GM20431 (cell line): ENCODE data around the gene LMNTD1.

Experiments used
- in situ Hi-C: fragments of 300-500 bp; cut with MseI, MboI; formaldehyde crosslinking; loops from one replicate; pipeline ENCODE4 v1.15.0; 2020; ENCODE audit warnings: low sequenced_read_pairs; ENCODE audit not compliant: unreplicated experiment

The LMNTD1 gene

DNA sequence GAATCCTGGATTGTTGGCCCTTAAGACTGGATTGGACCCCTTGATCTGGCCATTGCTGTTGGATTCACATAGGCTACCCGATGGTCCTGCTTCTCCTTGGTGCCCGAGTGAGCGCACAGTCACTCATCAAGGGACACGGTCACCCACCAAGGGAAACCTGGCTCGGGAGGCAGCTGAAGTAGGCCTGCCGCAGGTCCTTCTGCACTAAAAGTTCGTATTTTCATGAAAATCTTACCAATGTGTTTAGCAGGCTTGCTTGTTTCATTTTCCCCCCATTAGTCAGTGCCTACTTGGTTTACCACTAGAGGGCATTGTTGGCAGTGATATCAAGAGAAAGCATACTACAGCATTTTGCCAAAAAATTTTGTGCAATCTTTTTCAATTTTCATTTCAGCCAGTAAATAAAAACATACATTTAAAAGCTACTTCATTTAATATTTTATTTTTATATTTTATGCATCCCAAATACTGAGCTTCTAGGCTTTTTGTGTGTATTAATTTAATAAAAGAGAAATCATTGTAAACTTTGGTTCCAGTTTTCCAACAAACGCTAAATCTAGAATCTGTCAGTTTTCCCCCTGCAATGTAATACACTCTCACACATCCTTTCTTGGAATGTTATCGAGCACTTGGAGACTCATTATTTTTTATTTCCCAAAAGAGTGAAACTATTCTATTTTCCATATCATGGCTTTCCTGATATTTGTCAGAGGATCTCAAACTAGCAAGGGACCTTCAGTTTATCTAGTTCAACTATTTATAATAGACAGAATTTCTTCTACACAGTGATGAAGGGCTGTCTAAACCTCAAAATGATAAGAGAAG lies 116.7 kb downstream of the LMNTD1 start:
- in situ Hi-C loops = loop anchor here (10.0 to 25.0 kb wide), 2 partner anchors 118 to 576 kb away; partner anchors contain the start of gene LMNTD1

- in situ Hi-C loops = loop anchor here (10.0 to 25.0 kb wide), 2 partner anchors 119 to 577 kb away; partner anchors contain the start of gene LMNTD1
These were observed 117.7 kb downstream of the LMNTD1 start for GRCh38 chr12:25435431-25435830.

GRCh38 chr12:25434515-25434914 lies 118.6 kb downstream of the LMNTD1 start:
- in situ Hi-C loops = loop anchor here (10.0 to 25.0 kb wide), 2 partner anchors 120 to 578 kb away; partner anchors contain the start of gene LMNTD1

DNA sequence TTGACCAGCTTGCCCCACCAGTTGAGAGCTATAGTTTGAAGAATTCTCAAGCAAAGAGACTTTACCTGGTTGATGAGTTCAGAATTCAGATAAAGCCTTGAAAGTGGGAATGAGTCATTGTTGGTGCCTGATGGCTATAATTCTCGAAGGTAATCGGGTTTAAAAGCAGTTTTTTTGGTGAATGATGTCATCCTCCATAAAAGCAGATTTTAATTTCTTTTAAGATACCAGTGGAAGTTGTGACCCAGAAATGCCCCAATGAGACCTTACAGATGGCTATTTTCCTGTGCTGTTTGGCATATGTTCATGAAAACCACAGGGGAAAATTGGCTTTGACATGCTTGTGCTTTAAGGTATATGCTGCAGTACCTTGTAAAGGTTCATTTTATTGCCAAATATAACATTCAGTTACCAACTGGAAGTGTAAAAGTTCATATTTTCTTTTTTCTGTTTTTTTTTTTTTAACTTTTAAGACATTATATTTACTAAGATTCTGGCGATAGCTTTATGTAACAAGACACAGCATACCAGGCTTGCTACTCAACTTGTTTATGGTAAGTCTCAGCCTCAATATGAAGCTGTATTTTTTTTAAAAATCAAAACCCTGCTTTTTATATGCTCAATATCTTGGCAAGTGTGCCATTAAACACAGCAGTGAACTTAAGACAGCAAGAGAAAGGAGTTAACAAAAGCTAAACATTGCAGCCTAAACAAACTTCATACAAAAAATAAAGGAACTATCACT lies 119.3 kb downstream of the LMNTD1 start:
- in situ Hi-C loops = loop anchor here (10.0 to 25.0 kb wide), 2 partner anchors 121 to 579 kb away; partner anchors contain the start of gene LMNTD1

DNA sequence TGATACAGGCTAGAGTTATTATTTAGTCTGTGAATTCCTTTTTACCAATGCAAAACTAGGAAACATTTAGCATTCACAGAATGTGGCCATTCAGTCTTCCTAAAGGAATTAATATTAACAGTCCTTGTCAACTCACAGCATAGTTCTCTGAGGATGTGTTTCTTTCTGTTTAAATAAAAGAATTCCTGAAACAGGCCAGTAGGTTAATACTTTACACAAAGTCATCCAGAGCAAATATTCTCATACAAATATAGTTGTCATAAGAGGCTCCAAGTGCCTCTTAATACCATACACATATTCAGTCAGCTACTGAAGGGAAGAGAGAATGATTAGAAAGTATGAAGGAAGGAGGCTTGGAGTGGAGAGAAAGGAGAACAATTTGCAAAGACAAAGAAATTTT lies 120.1 kb downstream of the LMNTD1 start:
- in situ Hi-C loops = loop anchor here (10.0 to 25.0 kb wide), 2 partner anchors 122 to 579 kb away; partner anchors contain the start of gene LMNTD1

DNA sequence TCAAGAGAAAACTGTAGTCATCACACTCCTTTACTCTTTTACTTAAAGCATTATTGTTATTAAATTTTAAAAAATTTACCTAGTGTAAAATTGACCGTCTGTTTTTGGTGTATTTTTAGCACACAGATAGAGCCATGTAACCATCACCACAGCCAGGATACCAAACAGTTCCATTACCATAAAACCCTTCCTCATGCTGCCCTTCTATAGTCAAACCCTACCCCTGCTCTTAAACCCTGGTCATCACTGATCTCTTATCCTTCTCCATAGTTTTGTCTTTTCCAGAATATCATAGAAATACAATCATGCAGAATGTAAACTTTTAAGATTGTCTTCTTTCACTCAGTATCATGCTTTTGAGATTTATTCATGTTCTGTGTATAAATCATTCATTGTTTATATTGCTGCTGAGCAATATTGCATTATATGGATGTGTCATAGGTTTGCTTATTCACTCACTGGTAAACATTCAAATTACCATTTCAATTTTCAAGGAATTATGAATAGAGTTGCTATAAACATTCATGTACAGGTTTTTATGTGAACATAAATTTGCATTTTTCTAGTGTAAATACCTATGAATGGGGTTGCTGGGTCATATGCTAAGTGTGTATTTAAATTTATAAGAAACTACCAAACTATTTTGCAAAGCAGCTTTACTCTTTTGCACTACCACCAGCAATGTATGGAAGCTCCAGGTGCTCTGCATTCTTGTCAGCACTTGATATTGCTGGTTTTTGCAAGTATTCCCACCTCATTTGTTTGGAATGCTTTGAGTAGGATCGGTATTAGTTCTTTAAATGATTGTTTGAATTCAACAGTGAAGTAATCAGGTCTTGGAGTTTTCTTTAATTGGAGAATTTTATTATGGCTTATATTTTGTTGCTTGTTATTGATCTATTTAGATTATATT lies 125.5 kb downstream of the LMNTD1 start:
- in situ Hi-C loops = loop anchor here (25.0 kb wide), 1 partner anchor 585 kb away; no protein-coding TSS in a partner anchor

GRCh38 chr12:25426821-25427220 lies 126.3 kb downstream of the LMNTD1 start:
- in situ Hi-C loops = loop anchor here (25.0 kb wide), 1 partner anchor 585 kb away; no protein-coding TSS in a partner anchor
